ENCODE results near the gene CACNA2D3.

DNA sequence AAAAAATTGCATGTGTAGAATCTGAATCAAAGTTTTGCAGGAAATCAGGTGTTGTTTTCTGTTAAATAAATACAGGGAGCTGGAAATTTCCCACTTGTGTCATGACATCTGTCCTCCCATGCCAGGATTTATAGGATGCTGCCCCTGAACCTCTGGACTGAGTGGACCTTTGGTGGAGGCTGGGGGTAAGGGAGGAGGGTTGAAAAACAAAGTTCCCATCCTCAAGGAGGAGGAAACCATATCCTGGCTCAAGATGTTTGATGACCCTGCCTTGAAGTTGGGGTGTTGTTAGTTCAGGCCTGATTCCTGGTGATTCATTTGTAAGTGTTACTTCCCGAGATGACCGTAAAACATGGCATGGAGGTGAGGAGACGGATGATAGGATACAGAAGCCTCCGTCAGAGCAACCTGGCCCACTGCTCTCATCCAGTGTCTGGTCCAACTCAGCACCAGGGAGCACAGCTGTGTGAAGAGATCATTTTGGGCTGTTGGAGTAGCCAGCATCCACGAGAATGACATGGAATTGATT is 223.6 kb downstream of the CACNA2D3 start:
- TF ChIP-seq REST (IDR thresholded peaks at IDR 0.05; ENCODE audit: insufficient read depth in 1 of 2, low read depth in 2 of 2, low read length in 2 of 2) (no peak), POLR2AphosphoS5 (IDR thresholded peaks at IDR 0.05; ENCODE audit: low read depth, low read length) (no peak)
